SK-N-SH treated with all-trans-retinoic acid at 6 μM for 48 hours (cell line): ENCODE measurements around the gene ALS2.

Source experiments
- ATAC-seq: fragments of 200-7000 bp; cut with Tn5 transposase; 3 replicates; pipeline ENCODE4 v1.9.1; 2020; ENCODE audit warnings: mild to moderate bottlenecking, moderate library complexity
- ARNTL ChIP-seq: fragments of 450-650 bp; formaldehyde crosslinking; IDR thresholded peaks from 2 replicates; pipeline ENCODE4 v1.5.0; 2020; ENCODE audit warnings: low read depth, mild to moderate bottlenecking, moderate library complexity, borderline replicate concordance
- BACH2 ChIP-seq: fragments of 250-450 bp; sonication (Bioruptor Pico); IDR thresholded peaks from 2 replicates; pipeline ENCODE4 v1.9.0; 2021; ENCODE audit warnings: mild to moderate bottlenecking, borderline replicate concordance
- CSDC2 ChIP-seq: fragments of 250-450 bp; sonication (Bioruptor Pico); IDR thresholded peaks from 2 replicates; pipeline ENCODE4 v1.5.0; 2020; ENCODE audit warnings: mild to moderate bottlenecking, moderate library complexity
- ESRRG ChIP-seq: fragments of 250-450 bp; sonication (Bioruptor Pico); IDR thresholded peaks from 2 replicates; pipeline ENCODE4 v1.6.1; 2021; ENCODE audit warnings: mild to moderate bottlenecking
- ISL1 ChIP-seq: fragments of 250-450 bp; sonication (Bioruptor Pico); IDR thresholded peaks from 2 replicates; pipeline ENCODE4 v2.1.2; 2022; ENCODE audit warnings: mild to moderate bottlenecking, moderate library complexity
- OSR1 ChIP-seq: fragments of 250-450 bp; sonication (Bioruptor Pico); IDR thresholded peaks from 2 replicates; pipeline ENCODE4 v1.8.0; 2022; ENCODE audit warnings: moderate library complexity, mild to moderate bottlenecking, inconsistent platforms
- PPARA ChIP-seq: fragments of 250-450 bp; sonication (Bioruptor Pico); IDR thresholded peaks from 2 replicates; pipeline ENCODE4 v1.5.0; 2020; ENCODE audit warnings: mild to moderate bottlenecking, borderline replicate concordance
- RARB ChIP-seq: fragments of 250-450 bp; sonication (Bioruptor Pico); IDR thresholded peaks from 2 replicates; pipeline ENCODE4 v1.8.0; 2021; ENCODE audit warnings: mild to moderate bottlenecking, moderate library complexity
- SNAI2 ChIP-seq: fragments of 250-450 bp; sonication (Bioruptor Pico); IDR thresholded peaks from 2 replicates; pipeline ENCODE4 v1.5.0; 2020; ENCODE audit warnings: mild to moderate bottlenecking, moderate library complexity
- TOX ChIP-seq: fragments of 250-450 bp; sonication (Bioruptor Pico); IDR thresholded peaks from 2 replicates; pipeline ENCODE4 v1.8.0; 2021; ENCODE audit warnings: mild to moderate bottlenecking, moderate library complexity, borderline replicate concordance
- ZC3H10 ChIP-seq: fragments of 250-450 bp; sonication (Bioruptor Pico); IDR thresholded peaks from 2 replicates; pipeline ENCODE4 v1.5.1; 2021; ENCODE audit warnings: mild to moderate bottlenecking, moderate library complexity
- ZFP3 ChIP-seq: fragments of 250-450 bp; sonication (Bioruptor Pico); IDR thresholded peaks from 2 replicates; pipeline ENCODE4 v1.5.0; 2020; ENCODE audit warnings: mild to moderate bottlenecking, moderate library complexity
- ZNF565 ChIP-seq: fragments of 450-650 bp; formaldehyde crosslinking; conservative IDR thresholded peaks from 2 replicates; pipeline ENCODE4 v1.5.0; 2020; ENCODE audit warnings: low read depth, mild to moderate bottlenecking, moderate library complexity
- ZNF70 ChIP-seq: fragments of 450-650 bp; formaldehyde crosslinking; IDR thresholded peaks from 2 replicates; pipeline ENCODE4 v1.5.0; 2020; ENCODE audit warnings: mild to moderate bottlenecking, moderate library complexity
- ZNF8 ChIP-seq: fragments of 450-650 bp; formaldehyde crosslinking; IDR thresholded peaks from 2 replicates; pipeline ENCODE4 v1.5.0; 2020; ENCODE audit warnings: mild to moderate bottlenecking, moderate library complexity
- TF ChIP-seq, protein P1 (sequence below): fragments of 250-450 bp; sonication (Bioruptor Pico); IDR thresholded peaks from 2 replicates; pipeline ENCODE4 v1.5.1; 2020; ENCODE audit warnings: low read depth, mild to moderate bottlenecking, moderate library complexity
- TF ChIP-seq, protein P2 (sequence below): fragments of 250-450 bp; sonication (Bioruptor Pico); IDR thresholded peaks from 2 replicates; pipeline ENCODE4 v1.5.1; 2021; ENCODE audit warnings: mild to moderate bottlenecking, moderate library complexity
- TF ChIP-seq, protein P3 (sequence below): fragments of 250-450 bp; sonication (Bioruptor Pico); IDR thresholded peaks from 2 replicates; pipeline ENCODE4 v1.5.0; 2020; ENCODE audit warnings: mild to moderate bottlenecking, moderate library complexity
- TF ChIP-seq, protein P4 (sequence below): fragments of 250-450 bp; sonication (Bioruptor Pico); IDR thresholded peaks from 2 replicates; pipeline ENCODE4 v1.8.0; 2021; ENCODE audit warnings: low read depth, mild to moderate bottlenecking, moderate library complexity, borderline replicate concordance
- TF ChIP-seq, protein P5 (sequence below): fragments of 250-450 bp; sonication (Bioruptor Pico); IDR thresholded peaks from 2 replicates; pipeline ENCODE4 v1.8.0; 2020; ENCODE audit warnings: mild to moderate bottlenecking, moderate library complexity, borderline replicate concordance

The ALS2 gene

DNA sequence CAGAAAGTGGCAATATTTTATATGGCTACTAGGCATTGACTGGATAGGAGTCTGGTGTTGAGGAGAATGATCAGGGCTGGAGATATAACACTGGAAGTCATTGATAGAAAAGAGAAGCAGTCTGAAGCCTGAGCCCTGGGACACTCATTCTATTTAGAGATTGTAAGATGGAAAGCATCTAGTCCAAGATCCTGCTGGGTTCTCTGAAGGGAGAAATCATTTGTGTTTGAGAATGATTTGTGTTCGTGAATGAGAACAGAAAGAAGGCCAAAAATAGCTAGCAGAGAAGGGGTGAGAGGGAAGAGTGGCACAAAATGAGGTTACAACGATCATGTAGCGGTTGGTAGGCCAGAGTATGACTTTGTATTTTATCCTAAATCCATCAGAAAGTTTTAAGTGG lies 7.6 kb upstream of the ALS2 start (continued):
- TF ChIP-seq ZNF565 (CRISPR knock-in tag) (no peak), ISL1 (CRISPR knock-in tag) (no peak), ZNF8 (CRISPR knock-in tag) (no peak), RARB (CRISPR knock-in tag) (no peak), ESRRG (no peak), PPARA (CRISPR knock-in tag) (no peak), SNAI2 (no peak), BACH2 (CRISPR knock-in tag) (no peak)
- TF ChIP-seq, protein P1, sequence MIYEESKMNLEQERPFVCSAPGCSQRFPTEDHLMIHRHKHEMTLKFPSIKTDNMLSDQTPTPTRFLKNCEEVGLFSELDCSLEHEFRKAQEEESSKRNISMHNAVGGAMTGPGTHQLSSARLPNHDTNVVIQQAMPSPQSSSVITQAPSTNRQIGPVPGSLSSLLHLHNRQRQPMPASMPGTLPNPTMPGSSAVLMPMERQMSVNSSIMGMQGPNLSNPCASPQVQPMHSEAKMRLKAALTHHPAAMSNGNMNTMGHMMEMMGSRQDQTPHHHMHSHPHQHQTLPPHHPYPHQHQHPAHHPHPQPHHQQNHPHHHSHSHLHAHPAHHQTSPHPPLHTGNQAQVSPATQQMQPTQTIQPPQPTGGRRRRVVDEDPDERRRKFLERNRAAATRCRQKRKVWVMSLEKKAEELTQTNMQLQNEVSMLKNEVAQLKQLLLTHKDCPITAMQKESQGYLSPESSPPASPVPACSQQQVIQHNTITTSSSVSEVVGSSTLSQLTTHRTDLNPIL (CRISPR knock-in tag) = no peak
- TF ChIP-seq, protein P2, sequence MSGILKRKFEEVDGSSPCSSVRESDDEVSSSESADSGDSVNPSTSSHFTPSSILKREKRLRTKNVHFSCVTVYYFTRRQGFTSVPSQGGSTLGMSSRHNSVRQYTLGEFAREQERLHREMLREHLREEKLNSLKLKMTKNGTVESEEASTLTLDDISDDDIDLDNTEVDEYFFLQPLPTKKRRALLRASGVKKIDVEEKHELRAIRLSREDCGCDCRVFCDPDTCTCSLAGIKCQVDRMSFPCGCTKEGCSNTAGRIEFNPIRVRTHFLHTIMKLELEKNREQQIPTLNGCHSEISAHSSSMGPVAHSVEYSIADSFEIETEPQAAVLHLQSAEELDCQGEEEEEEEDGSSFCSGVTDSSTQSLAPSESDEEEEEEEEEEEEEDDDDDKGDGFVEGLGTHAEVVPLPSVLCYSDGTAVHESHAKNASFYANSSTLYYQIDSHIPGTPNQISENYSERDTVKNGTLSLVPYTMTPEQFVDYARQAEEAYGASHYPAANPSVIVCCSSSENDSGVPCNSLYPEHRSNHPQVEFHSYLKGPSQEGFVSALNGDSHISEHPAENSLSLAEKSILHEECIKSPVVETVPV = no peak

DNA sequence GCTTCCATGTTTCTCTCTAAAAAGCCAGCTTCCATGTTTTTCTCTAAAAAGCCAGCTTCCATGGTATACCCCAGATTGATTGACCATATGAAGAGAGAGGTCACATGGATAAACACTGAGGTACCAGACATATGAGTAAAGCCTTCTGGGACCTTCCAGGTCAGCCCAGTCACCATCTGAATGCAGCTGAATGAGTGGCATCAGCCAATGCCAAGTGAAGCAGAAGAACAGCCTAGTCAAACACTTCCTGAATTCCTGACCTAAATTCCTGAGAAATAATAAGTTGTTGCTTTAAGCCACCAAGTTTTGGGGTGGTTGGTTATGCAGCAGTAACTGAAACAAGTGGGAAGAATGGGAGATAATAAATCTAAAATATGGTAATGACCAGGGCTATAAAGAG lies 5.7 kb upstream of the ALS2 start:
- ATAC-seq = no peak
- TF ChIP-seq, protein P3, sequence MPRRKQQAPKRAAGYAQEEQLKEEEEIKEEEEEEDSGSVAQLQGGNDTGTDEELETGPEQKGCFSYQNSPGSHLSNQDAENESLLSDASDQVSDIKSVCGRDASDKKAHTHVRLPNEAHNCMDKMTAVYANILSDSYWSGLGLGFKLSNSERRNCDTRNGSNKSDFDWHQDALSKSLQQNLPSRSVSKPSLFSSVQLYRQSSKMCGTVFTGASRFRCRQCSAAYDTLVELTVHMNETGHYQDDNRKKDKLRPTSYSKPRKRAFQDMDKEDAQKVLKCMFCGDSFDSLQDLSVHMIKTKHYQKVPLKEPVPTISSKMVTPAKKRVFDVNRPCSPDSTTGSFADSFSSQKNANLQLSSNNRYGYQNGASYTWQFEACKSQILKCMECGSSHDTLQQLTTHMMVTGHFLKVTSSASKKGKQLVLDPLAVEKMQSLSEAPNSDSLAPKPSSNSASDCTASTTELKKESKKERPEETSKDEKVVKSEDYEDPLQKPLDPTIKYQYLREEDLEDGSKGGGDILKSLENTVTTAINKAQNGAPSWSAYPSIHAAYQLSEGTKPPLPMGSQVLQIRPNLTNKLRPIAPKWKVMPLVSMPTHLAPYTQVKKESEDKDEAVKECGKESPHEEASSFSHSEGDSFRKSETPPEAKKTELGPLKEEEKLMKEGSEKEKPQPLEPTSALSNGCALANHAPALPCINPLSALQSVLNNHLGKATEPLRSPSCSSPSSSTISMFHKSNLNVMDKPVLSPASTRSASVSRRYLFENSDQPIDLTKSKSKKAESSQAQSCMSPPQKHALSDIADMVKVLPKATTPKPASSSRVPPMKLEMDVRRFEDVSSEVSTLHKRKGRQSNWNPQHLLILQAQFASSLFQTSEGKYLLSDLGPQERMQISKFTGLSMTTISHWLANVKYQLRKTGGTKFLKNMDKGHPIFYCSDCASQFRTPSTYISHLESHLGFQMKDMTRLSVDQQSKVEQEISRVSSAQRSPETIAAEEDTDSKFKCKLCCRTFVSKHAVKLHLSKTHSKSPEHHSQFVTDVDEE (CRISPR knock-in tag) = no peak
- TF ChIP-seq ESRRG = no peak
- TF ChIP-seq TOX (CRISPR knock-in tag) = no peak
- no peak for TF ChIP-seq ISL1 (CRISPR knock-in tag)
- TF ChIP-seq, protein P2 = no peak
- TF ChIP-seq SNAI2 = no peak
- TF ChIP-seq CSDC2 = no peak
- TF ChIP-seq ARNTL (CRISPR knock-in tag) = no peak
- TF ChIP-seq ZFP3 (CRISPR knock-in tag) = no peak
- TF ChIP-seq, protein P4, sequence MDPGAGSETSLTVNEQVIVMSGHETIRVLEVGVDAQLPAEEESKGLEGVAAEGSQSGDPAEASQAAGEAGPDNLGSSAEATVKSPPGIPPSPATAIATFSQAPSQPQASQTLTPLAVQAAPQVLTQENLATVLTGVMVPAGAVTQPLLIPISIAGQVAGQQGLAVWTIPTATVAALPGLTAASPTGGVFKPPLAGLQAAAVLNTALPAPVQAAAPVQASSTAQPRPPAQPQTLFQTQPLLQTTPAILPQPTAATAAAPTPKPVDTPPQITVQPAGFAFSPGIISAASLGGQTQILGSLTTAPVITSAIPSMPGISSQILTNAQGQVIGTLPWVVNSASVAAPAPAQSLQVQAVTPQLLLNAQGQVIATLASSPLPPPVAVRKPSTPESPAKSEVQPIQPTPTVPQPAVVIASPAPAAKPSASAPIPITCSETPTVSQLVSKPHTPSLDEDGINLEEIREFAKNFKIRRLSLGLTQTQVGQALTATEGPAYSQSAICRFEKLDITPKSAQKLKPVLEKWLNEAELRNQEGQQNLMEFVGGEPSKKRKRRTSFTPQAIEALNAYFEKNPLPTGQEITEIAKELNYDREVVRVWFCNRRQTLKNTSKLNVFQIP (CRISPR knock-in tag) = no peak
- TF ChIP-seq, protein P1 (CRISPR knock-in tag) = no peak

DNA sequence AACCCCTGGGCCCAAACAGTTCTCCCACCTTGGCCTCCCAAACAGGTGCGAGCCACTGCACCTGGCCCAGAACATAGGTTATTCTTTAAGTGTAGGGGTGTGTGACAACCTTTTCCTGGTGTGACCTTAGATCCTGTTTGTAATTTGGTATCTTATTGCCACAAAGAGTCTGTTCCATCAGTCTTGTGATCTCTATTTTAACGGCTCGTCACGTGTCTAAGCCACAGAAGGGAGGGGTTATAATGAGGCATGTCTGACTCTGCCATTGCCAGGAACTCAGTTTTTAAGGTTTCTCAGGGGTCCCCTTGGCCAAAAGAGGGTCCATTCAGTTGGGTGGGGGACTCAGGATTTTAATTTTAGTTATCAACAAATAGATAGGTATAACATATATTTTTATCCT lies 4.4 kb upstream of the ALS2 start:
- TF ChIP-seq ZNF8 (CRISPR knock-in tag) = no peak
- TF ChIP-seq ZC3H10 (CRISPR knock-in tag) = no peak
- TF ChIP-seq OSR1 (CRISPR knock-in tag) = no peak
- no peak for TF ChIP-seq SNAI2
- TF ChIP-seq, protein P1 (CRISPR knock-in tag) = no peak
- no peak for TF ChIP-seq ZNF70 (CRISPR knock-in tag)
- no peak for TF ChIP-seq ISL1 (CRISPR knock-in tag)
- TF ChIP-seq, protein P4 (CRISPR knock-in tag) = no peak
- TF ChIP-seq, protein P5, sequence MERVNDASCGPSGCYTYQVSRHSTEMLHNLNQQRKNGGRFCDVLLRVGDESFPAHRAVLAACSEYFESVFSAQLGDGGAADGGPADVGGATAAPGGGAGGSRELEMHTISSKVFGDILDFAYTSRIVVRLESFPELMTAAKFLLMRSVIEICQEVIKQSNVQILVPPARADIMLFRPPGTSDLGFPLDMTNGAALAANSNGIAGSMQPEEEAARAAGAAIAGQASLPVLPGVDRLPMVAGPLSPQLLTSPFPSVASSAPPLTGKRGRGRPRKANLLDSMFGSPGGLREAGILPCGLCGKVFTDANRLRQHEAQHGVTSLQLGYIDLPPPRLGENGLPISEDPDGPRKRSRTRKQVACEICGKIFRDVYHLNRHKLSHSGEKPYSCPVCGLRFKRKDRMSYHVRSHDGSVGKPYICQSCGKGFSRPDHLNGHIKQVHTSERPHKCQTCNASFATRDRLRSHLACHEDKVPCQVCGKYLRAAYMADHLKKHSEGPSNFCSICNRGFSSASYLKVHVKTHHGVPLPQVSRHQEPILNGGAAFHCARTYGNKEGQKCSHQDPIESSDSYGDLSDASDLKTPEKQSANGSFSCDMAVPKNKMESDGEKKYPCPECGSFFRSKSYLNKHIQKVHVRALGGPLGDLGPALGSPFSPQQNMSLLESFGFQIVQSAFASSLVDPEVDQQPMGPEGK = no peak
- no peak for ATAC-seq
